ENCODE measurements around the gene ME3.

ME3 gene

DNA sequence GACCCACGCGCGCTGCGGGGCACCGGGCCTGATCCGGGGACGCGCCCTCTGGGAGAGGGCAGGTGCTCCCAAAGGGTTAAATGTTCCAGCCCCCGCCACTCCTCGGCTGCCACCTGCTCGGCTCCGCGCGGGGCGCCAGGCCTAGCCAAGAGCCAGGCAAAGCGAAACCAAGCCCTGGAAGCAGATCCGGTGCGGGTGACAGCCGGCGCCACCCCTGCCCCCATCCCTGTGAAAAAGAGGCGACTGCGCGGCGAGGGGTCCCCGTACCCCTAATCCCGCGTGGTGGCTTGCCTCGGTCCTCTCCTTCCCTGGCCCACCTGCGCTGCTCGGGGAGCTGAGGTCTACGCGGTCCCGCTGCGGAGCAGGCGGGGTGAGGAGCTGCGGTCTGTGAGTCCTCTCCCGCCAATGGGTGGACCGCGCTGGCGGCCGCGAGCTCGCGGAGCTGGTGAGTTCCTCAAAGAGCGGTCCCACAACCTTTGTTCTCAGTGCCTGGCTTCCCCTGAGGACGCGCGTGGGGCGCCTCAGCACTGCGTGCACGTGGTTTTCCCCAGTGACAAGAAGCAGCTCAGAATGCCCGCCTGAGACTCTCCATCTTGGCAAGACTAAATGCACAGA, at the start of gene ME3:
ME3 (minus strand) TSS at position 610 of the 615 bp plus-strand sequence.
- H3K4me1 ChIP-seq (ENCODE audit: low read depth, poor library complexity, severe bottlenecking): no peaks in the 10 kb centered on the region
- no peaks in the 10 kb centered on the region for H3K79me2 ChIP-seq (ENCODE audit: insufficient read depth, low read depth)
- H3K4me2 ChIP-seq: no peak within 1 kb of the TSS
- no peaks in the 10 kb centered on the region for H3K36me3 ChIP-seq (ENCODE audit: insufficient read depth)
- no peak for TF ChIP-seq CTCF (conservative IDR thresholded peaks at IDR 0.05; ENCODE audit: low read depth, low read length)
- no peak within 1 kb of the TSS for H3K27ac ChIP-seq
- no peaks in the 10 kb centered on the region for H4K20me1 ChIP-seq (ENCODE audit: insufficient read depth)
- peak within 1 kb of the TSS; percentile 27; the same call in 1 of the 2 replicates for H2AFZ ChIP-seq (ENCODE audit: low read depth)
- H3K27me3 ChIP-seq (ENCODE audit: insufficient read depth, low read depth): no peaks in the 10 kb centered on the region
- H3K4me3 ChIP-seq (IDR thresholded peaks at IDR 0.05; ENCODE audit: insufficient read depth, low read depth, low read length): no peak within 1 kb of the TSS
- H3K9ac ChIP-seq: no peak within 1 kb of the TSS

GRCh38 chr11:86722006-86722405, 49.6 kb upstream of the ME3 start:
- Histone ChIP-seq H3K79me2 (ENCODE audit: insufficient read depth, low read depth) (no peaks in the 10 kb centered on the region), H3K4me1 (ENCODE audit: low read depth, poor library complexity, severe bottlenecking) (no peaks in the 10 kb centered on the region)

DNA sequence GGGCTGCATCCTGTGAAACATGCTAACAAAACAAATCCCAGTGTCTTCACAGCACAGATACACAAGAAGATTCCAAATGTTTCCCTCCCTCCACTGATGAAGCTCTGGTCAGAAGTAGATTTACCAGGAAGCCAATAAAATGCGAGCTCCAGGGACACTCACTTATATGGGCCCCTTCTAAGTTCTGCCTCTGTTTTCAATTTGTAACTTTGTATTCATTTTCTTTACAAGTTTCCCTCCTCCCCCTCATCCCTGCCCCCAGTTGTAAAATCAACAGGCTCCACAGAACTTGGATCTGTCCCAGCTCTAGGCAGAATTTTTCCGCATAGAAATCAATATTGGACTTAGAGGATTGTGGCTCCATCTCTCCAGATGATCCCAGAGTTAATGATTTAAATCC, 48.1 kb upstream of the ME3 start:
- Histone ChIP-seq H3K4me3 (IDR thresholded peaks at IDR 0.05; ENCODE audit: insufficient read depth, low read depth, low read length) (no peak overlapping the region), H2AFZ (ENCODE audit: low read depth) (no peak overlapping the region), H3K27ac (no peak overlapping the region), H3K9ac (no peak overlapping the region), H3K79me2 (ENCODE audit: insufficient read depth, low read depth) (no peaks in the 10 kb centered on the region), H3K36me3 (ENCODE audit: insufficient read depth) (no peaks in the 10 kb centered on the region), H3K4me2 (no peak overlapping the region), H3K4me1 (ENCODE audit: low read depth, poor library complexity, severe bottlenecking) (no peaks in the 10 kb centered on the region), H4K20me1 (ENCODE audit: insufficient read depth) (no peaks in the 10 kb centered on the region), H3K27me3 (ENCODE audit: insufficient read depth, low read depth) (no peaks in the 10 kb centered on the region)
- no peak for TF ChIP-seq CTCF (conservative IDR thresholded peaks at IDR 0.05; ENCODE audit: low read depth, low read length)

More at GRCh38 chr11:86722006-86722405, 49.6 kb upstream of the ME3 start:
- Histone ChIP-seq H4K20me1 (ENCODE audit: insufficient read depth) (no peaks in the 10 kb centered on the region), H2AFZ (ENCODE audit: low read depth) (no peak overlapping the region), H3K4me2 (no peak overlapping the region), H3K36me3 (ENCODE audit: insufficient read depth) (no peaks in the 10 kb centered on the region), H3K9ac (no peak overlapping the region), H3K27ac (no peak overlapping the region), H3K4me3 (IDR thresholded peaks at IDR 0.05; ENCODE audit: insufficient read depth, low read depth, low read length) (no peak overlapping the region), H3K27me3 (ENCODE audit: insufficient read depth, low read depth) (no peaks in the 10 kb centered on the region)
- TF ChIP-seq CTCF (conservative IDR thresholded peaks at IDR 0.05; ENCODE audit: low read depth, low read length): no peak

DNA sequence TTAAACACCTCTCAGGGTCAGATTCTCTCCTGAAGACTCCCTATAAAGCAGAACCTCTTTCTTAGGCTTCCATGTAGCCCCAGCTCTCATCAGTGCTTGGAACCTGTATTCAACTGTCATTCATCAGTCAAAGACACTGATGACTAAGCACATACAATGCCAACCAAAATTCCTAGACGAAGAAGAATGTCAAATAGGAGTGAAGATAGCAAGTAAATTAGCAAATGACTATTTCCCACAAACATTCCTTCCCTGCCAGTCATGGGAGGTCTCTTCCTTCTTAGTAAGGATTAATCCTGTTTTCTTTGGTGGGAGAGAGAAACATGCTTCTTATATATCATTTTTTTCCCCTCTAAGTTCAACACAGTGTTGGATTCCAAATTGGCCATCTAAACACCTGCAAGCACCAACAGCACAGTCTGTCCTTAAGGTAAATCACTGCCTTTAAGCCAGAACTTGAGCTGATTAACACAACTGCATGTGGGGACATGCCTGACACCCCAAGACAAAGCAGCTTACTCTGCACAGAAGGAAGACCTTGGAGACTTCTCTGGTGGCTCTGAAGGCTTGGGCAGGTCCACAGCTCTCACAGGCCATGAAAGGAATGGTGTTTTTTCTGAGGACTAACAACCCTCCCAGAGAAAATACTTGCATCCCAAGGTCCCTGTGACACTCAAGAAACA, 47.5 kb upstream of the ME3 start:
- Histone ChIP-seq H4K20me1 (ENCODE audit: insufficient read depth) (no peaks in the 10 kb centered on the region), H3K4me3 (IDR thresholded peaks at IDR 0.05; ENCODE audit: insufficient read depth, low read depth, low read length) (no peak overlapping the region), H3K4me2 (no peak overlapping the region)

More for the DNA sequence above, 47.5 kb upstream of the ME3 start:
- Histone ChIP-seq H3K4me1 (ENCODE audit: low read depth, poor library complexity, severe bottlenecking) (no peaks in the 10 kb centered on the region), H3K79me2 (ENCODE audit: insufficient read depth, low read depth) (no peaks in the 10 kb centered on the region), H2AFZ (ENCODE audit: low read depth) (no peak overlapping the region), H3K36me3 (ENCODE audit: insufficient read depth) (no peaks in the 10 kb centered on the region), H3K27me3 (ENCODE audit: insufficient read depth, low read depth) (no peaks in the 10 kb centered on the region), H3K9ac (no peak overlapping the region), H3K27ac (no peak overlapping the region)
- no peak for TF ChIP-seq CTCF (conservative IDR thresholded peaks at IDR 0.05; ENCODE audit: low read depth, low read length)
